H9 (cell line): ENCODE data around the gene HAGH. TPM values are rescaled to one million over a fixed set of nuclear protein-coding genes. Genes with fewer than 3 reads are reported as not detected.

ENCODE experiments used
- DNase-seq: peaks from one replicate; pipeline ENCODE4 v3.0.0-alpha.2; 2017
- H2AFZ ChIP-seq: one replicate; pipeline ENCODE4 v1.6.1; 2013; ENCODE audit warnings: mild to moderate bottlenecking, low read length, control low read depth, moderate library complexity
- H2AK5ac ChIP-seq: 2 replicates; pipeline ENCODE4 v1.6.1; 2013; ENCODE audit warnings: low read length, control low read depth, mixed read lengths; ENCODE audit not compliant: insufficient read length
- H2BK120ac ChIP-seq: one replicate; pipeline ENCODE4 v1.6.1; 2013; ENCODE audit warnings: low read depth, mild to moderate bottlenecking, low read length, control low read depth, inconsistent platforms; ENCODE audit not compliant: poor library complexity, severe bottlenecking
- H2BK12ac ChIP-seq: 2 replicates; pipeline ENCODE4 v1.6.1; 2013; ENCODE audit warnings: low read length, control low read depth, mixed read lengths, low read depth; ENCODE audit not compliant: insufficient read length
- H2BK15ac ChIP-seq: 2 replicates; pipeline ENCODE4 v1.6.1; 2013; ENCODE audit warnings: low read depth, low read length, control low read depth
- H2BK20ac ChIP-seq: one replicate; pipeline ENCODE4 v1.6.1; 2013; ENCODE audit warnings: low read depth, mild to moderate bottlenecking, low read length, control low read depth, inconsistent platforms; ENCODE audit not compliant: poor library complexity, severe bottlenecking
- H2BK5ac ChIP-seq: 2 replicates; pipeline ENCODE4 v1.6.1; 2013; ENCODE audit warnings: low read length, control low read depth, mixed read lengths; ENCODE audit not compliant: insufficient read length
- H3K14ac ChIP-seq: 2 replicates; pipeline ENCODE4 v1.6.1; 2013; ENCODE audit warnings: low read length, control low read depth; ENCODE audit not compliant: insufficient read depth
- H3K18ac ChIP-seq: 2 replicates; pipeline ENCODE4 v1.6.1; 2013; ENCODE audit warnings: low read depth, mild to moderate bottlenecking, mixed read lengths, low read length, control low read depth; ENCODE audit not compliant: insufficient read length
- H3K23ac ChIP-seq: 2 replicates; pipeline ENCODE4 v1.6.1; 2013; ENCODE audit warnings: low read length, control low read depth, mixed read lengths, low read depth; ENCODE audit not compliant: insufficient read length
- H3K23me2 ChIP-seq: 2 replicates; pipeline ENCODE4 v1.6.1; 2013; ENCODE audit warnings: low read depth, mild to moderate bottlenecking, mixed read lengths, low read length, control low read depth; ENCODE audit not compliant: insufficient read length, poor library complexity, severe bottlenecking
- H3K27ac ChIP-seq: 2 replicates; pipeline ENCODE4 v1.5.1; 2013; ENCODE audit warnings: low read length, control low read depth, mixed read lengths, low read depth; ENCODE audit not compliant: insufficient read length
- H3K27me3 ChIP-seq: 2 replicates; pipeline ENCODE4 v1.6.1; 2013; ENCODE audit warnings: low read length, control low read depth, inconsistent platforms; ENCODE audit not compliant: insufficient read depth
- H3K4ac ChIP-seq: 2 replicates; pipeline ENCODE4 v1.6.1; 2013; ENCODE audit warnings: low read depth, mild to moderate bottlenecking, control low read depth, inconsistent platforms, low read length, moderate library complexity
- H3K4me1 ChIP-seq: 2 replicates; pipeline ENCODE4 v1.6.1; 2013; ENCODE audit warnings: low read length, control low read depth, inconsistent platforms; ENCODE audit not compliant: insufficient read depth
- H3K4me2 ChIP-seq: 2 replicates; pipeline ENCODE4 v1.6.1; 2013; ENCODE audit warnings: low read length, control low read depth, mixed read lengths; ENCODE audit not compliant: insufficient read length, insufficient read depth
- H3K56ac ChIP-seq: 2 replicates; pipeline ENCODE4 v1.6.1; 2013; ENCODE audit warnings: low read depth, mild to moderate bottlenecking, mixed read lengths, low read length, control low read depth; ENCODE audit not compliant: insufficient read length
- H3K79me1 ChIP-seq: 2 replicates; pipeline ENCODE4 v1.6.1; 2013; ENCODE audit warnings: low read depth, mild to moderate bottlenecking, moderate library complexity, low read length, control low read depth, inconsistent platforms; ENCODE audit not compliant: insufficient read depth, poor library complexity, severe bottlenecking
- H3K79me2 ChIP-seq: 2 replicates; pipeline ENCODE4 v1.6.1; 2013; ENCODE audit warnings: low read length, control low read depth, inconsistent platforms; ENCODE audit not compliant: insufficient read depth
- H3K9ac ChIP-seq: 2 replicates; pipeline ENCODE4 v1.6.1; 2013; ENCODE audit warnings: low read length, control low read depth, mixed read lengths; ENCODE audit not compliant: insufficient read length; ENCODE audit errors: extremely low read depth
- H3K9me3 ChIP-seq: one replicate; pipeline ENCODE4 v1.6.1; 2013; ENCODE audit warnings: low read depth, low read length, inconsistent platforms; ENCODE audit not compliant: control insufficient read depth
- H3T11ph ChIP-seq: one replicate; pipeline ENCODE4 v1.6.1; 2013; ENCODE audit warnings: mild to moderate bottlenecking, low read length, control low read depth, inconsistent platforms
- H4K20me1 ChIP-seq: one replicate; pipeline ENCODE4 v1.6.1; 2013; ENCODE audit not compliant: control insufficient read depth, insufficient read length, insufficient read depth
- H4K5ac ChIP-seq: 2 replicates; pipeline ENCODE4 v1.6.1; 2013; ENCODE audit warnings: low read depth, mild to moderate bottlenecking, mixed read lengths, low read length, control low read depth; ENCODE audit not compliant: insufficient read length
- H4K8ac ChIP-seq: replicated peaks from 2 replicates; pipeline ENCODE4 v1.6.1; 2013; ENCODE audit warnings: low read length, control low read depth, mixed read lengths, low read depth; ENCODE audit not compliant: insufficient read length
- H4K91ac ChIP-seq: 2 replicates; pipeline ENCODE4 v1.6.1; 2013; ENCODE audit warnings: low read depth, mild to moderate bottlenecking, moderate library complexity, mixed read lengths, low read length, control low read depth; ENCODE audit not compliant: insufficient read length
- H3K27ac Mint-ChIP-seq, 3 experiments: 2 replicates in 2 of 3; 3 replicates in 1 of 3; pipeline ENCODE4 v1.8.0; 2020 to 2021; ENCODE audit warnings: mixed read lengths in 3 of 3, mild to moderate bottlenecking in 1 of 3, moderate library complexity in 1 of 3
- H3K27me3 Mint-ChIP-seq: 2 replicates; pipeline ENCODE4 v1.8.0; 2021; ENCODE audit warnings: low read depth, mild to moderate bottlenecking, moderate library complexity, mixed read lengths
- H3K36me3 Mint-ChIP-seq, 3 experiments: 2 replicates in 2 of 3; 3 replicates in 1 of 3; pipeline ENCODE4 v1.8.0; 2020 to 2021; ENCODE audit warnings: low read depth in 3 of 3, mixed read lengths in 3 of 3; ENCODE audit not compliant: insufficient read depth in 1 of 3
- H3K4me1 Mint-ChIP-seq, 2 experiments: 2 replicates each; pipeline ENCODE4 v1.8.0; 2020; ENCODE audit warnings: mixed read lengths in 2 of 2
- H3K4me3 Mint-ChIP-seq, 2 experiments: 2 replicates in 1 of 2; 3 replicates in 1 of 2; pipeline ENCODE4 v1.8.0; 2020 to 2021; ENCODE audit warnings: mild to moderate bottlenecking in 2 of 2, mixed read lengths in 2 of 2, moderate library complexity in 1 of 2
- H3K9me3 Mint-ChIP-seq, 2 experiments: 2 replicates in 1 of 2; 3 replicates in 1 of 2; pipeline ENCODE4 v1.8.0; 2020; ENCODE audit warnings: mild to moderate bottlenecking in 2 of 2, mixed read lengths in 2 of 2, moderate library complexity in 1 of 2
- CTCF ChIP-seq: fragments of 200-600 bp; sonication (generic); conservative IDR thresholded peaks from 3 replicates; pipeline ENCODE4 v1.8.0; 2021; ENCODE audit warnings: antibody characterized with exemption, mild to moderate bottlenecking
- WGBS: extraction: QIAGEN DNeasy Blood & Tissue Kit; methylation state at CpG from one replicate; pipeline ENCODE4 v1.1.7; 2013; ENCODE audit warnings: missing lambda C conversion rate, low lambda C conversion rate, mixed read lengths; ENCODE audit not compliant: insufficient read length; ENCODE audit errors: extremely low coverage; 5-methylcytosine and 5-hydroxymethylcytosine counted together
- total RNA-seq: library from RNA; stranded (reverse); gene quantifications from 2 replicates; pipeline ENCODE4 v1.2.1, GENCODE V29; 2021

Gene HAGH
- total RNA-seq, 1 experiment from 2014 or later: 30.0 TPM

DNA sequence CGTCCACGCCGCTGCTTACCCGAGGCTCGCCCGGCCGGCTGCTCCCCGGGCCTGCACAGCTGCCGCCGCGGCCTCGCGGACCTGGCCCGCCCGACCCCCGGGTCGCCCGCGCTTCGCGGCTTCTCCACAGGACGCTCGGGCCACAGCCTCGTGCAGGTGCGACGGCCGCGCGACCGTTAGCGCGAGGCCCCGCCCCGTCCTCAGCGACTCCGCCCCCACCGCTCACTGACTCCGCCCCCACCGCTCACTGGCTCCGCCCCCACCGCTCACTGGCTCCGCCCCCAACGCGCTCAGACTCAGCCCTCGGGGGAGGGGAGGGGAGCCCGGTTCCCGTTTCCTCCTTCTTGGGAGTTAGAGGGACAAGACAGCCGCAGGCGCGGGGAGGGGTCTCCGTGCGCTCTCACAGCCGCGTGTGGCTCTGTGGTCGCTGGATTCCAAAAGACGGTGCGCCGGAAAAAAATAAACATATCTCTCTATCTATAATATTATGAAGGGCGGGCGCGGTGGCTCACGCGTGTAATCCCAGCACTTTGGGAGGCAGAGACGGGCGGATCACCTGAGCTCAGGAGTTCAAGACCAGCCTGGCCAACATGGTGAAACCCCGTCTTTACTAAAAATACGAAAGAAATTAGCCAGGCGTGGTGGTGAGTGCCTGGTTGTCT lies 45.5 kb upstream of the HAGH start, which contains the start of gene MEIOB:
TSS of gene MEIOB (minus strand) at position 191 of the 662 bp plus-strand sequence. CDS start 3,989 bp downstream, outside the sequence.
- H3K9ac ChIP-seq: no peak within 1 kb of the TSS
- peaks cover 2 to 5% of the 10 kb centered on the region in 2 experiments; a peak in 2 of 4 replicates for H3K4me1 Mint-ChIP-seq
- H3K23ac ChIP-seq: no peak within 1 kb of the TSS
- H2BK5ac ChIP-seq: no peak within 1 kb of the TSS
- H3K27ac ChIP-seq: no peak within 1 kb of the TSS
- no peak within 1 kb of the TSS for H2BK120ac ChIP-seq
- no peak within 1 kb of the TSS for H2BK15ac ChIP-seq
- no peak within 1 kb of the TSS for H4K91ac ChIP-seq
- no peak within 1 kb of the TSS for H3T11ph ChIP-seq
- no peak within 1 kb of the TSS for H4K5ac ChIP-seq
- H4K8ac ChIP-seq: no peak within 1 kb of the TSS
- H3K27ac Mint-ChIP-seq: peak within 1 kb of the TSS in 1 of 3 experiments; percentile 65; a peak in 1 of 7 replicates
- peaks cover 0 to 3% (median 0%) of the 10 kb centered on the region in 3 experiments; a peak in 1 of 7 replicates for H3K36me3 Mint-ChIP-seq
- no peak within 1 kb of the TSS for H3K14ac ChIP-seq
- H2AFZ ChIP-seq: peak within 1 kb of the TSS; percentile 22
- H3K9me3 ChIP-seq: no peaks in the 10 kb centered on the region
- H2BK20ac ChIP-seq: no peak within 1 kb of the TSS
- no peak for TF ChIP-seq CTCF
- no peak within 1 kb of the TSS for H2AK5ac ChIP-seq
- DNase-seq: peak; percentile 90
- H3K18ac ChIP-seq: no peak within 1 kb of the TSS
- H3K9me3 Mint-ChIP-seq: peaks cover 0 to 2% of the 10 kb centered on the region in 2 experiments; a peak in 1 of 5 replicates
- H3K4me1 ChIP-seq: no peaks in the 10 kb centered on the region
- peak within 1 kb of the TSS; percentile 63 to 96 for H3K4me3 Mint-ChIP-seq
- H3K23me2 ChIP-seq: no peaks in the 10 kb centered on the region
- WGBS: no CpG with 5 or more reads among the region's 68 CpGs
- H3K27me3 ChIP-seq: no peaks in the 10 kb centered on the region; the same call in 1 of the 2 replicates
- H2BK12ac ChIP-seq: no peak within 1 kb of the TSS
- H3K4me2 ChIP-seq: peak within 1 kb of the TSS; percentile 53
- H3K4ac ChIP-seq: no peak within 1 kb of the TSS
- H3K79me1 ChIP-seq: no peaks in the 10 kb centered on the region
- no peaks in the 10 kb centered on the region for H4K20me1 ChIP-seq
- H3K27me3 Mint-ChIP-seq: peaks cover 37% of the 10 kb centered on the region
- H3K79me2 ChIP-seq: no peaks in the 10 kb centered on the region; the same call in 1 of the 2 replicates
- no peak within 1 kb of the TSS for H3K56ac ChIP-seq
